DOHH2 (cell line): ENCODE measurements around the gene TXNDC11.

Experiments
- H3F3A ChIP-seq: fragments of 200-600 bp; sonication (generic), shearing (Covaris generic); 2 replicates; pipeline ENCODE4 v1.6.0; 2016; ENCODE audit warnings: antibody characterized with exemption, mild to moderate bottlenecking; ENCODE audit not compliant: control insufficient read depth, insufficient read depth
- H3K27ac ChIP-seq: fragments of 200-600 bp; sonication (generic); 2 replicates; pipeline ENCODE4 v1.5.1; 2014; ENCODE audit warnings: low read depth, mild to moderate bottlenecking, low read length, moderate library complexity
- H3K27me3 ChIP-seq: fragments of 200-600 bp; sonication (generic); 2 replicates; pipeline ENCODE4 v1.6.1; 2014; ENCODE audit warnings: mild to moderate bottlenecking, low read length, mixed read lengths; ENCODE audit not compliant: control insufficient read depth
- H3K36me3 ChIP-seq: fragments of 200-600 bp; sonication (generic); 2 replicates; pipeline ENCODE4 v1.6.1; 2014; ENCODE audit warnings: mild to moderate bottlenecking, low read length, moderate library complexity, mixed read lengths; ENCODE audit not compliant: control insufficient read depth
- H3K4me1 ChIP-seq: fragments of 200-600 bp; sonication (generic); 2 replicates; pipeline ENCODE4 v1.6.1; 2014; ENCODE audit warnings: mild to moderate bottlenecking, low read length, mixed read lengths; ENCODE audit not compliant: control insufficient read depth
- H3K4me2 ChIP-seq: fragments of 200-600 bp; sonication (generic); 2 replicates; pipeline ENCODE4 v1.6.0; 2014; ENCODE audit warnings: mild to moderate bottlenecking, low read length, moderate library complexity
- H3K4me3 ChIP-seq: fragments of 200-600 bp; sonication (generic); 2 replicates; pipeline ENCODE4 v1.5.1; 2014; ENCODE audit warnings: mild to moderate bottlenecking, low read length, mixed read lengths
- H3K79me2 ChIP-seq: fragments of 200-600 bp; sonication (generic); 2 replicates; pipeline ENCODE4 v1.6.1; 2014; ENCODE audit warnings: mild to moderate bottlenecking, low read length, mixed read lengths; ENCODE audit not compliant: control insufficient read depth
- H3K9me2 ChIP-seq: fragments of 200-600 bp; sonication (generic); replicated peaks from 2 replicates; pipeline ENCODE4 v1.6.1; 2014; ENCODE audit warnings: mild to moderate bottlenecking, low read length, mixed read lengths; ENCODE audit not compliant: control insufficient read depth
- H3K9me3 ChIP-seq: fragments of 200-600 bp; sonication (generic); 2 replicates; pipeline ENCODE4 v1.6.1; 2014; ENCODE audit warnings: antibody characterized with exemption, low read length, mixed read lengths; ENCODE audit not compliant: control insufficient read depth, insufficient read depth
- H4K20me1 ChIP-seq: fragments of 200-600 bp; sonication (generic); 2 replicates; pipeline ENCODE4 v1.6.0; 2014; ENCODE audit warnings: low read depth, mild to moderate bottlenecking, antibody characterized with exemption, low read length, moderate library complexity; ENCODE audit not compliant: control insufficient read depth, insufficient read depth
- EZH2phosphoT487 ChIP-seq: fragments of 200-600 bp; sonication (generic); IDR thresholded peaks from 2 replicates; pipeline ENCODE4 v1.6.1; 2017; ENCODE audit warnings: borderline replicate concordance, mild to moderate bottlenecking, antibody characterized with exemption, low read length, moderate library complexity, mixed read lengths
- TF ChIP-seq, protein P1 (sequence below): fragments of 200-600 bp; sonication (generic); IDR thresholded peaks from one replicate; pipeline ENCODE4 v1.5.1; 2014; ENCODE audit warnings: antibody characterized with exemption, mild to moderate bottlenecking, low read depth, low read length; ENCODE audit not compliant: poor library complexity, severe bottlenecking

Gene TXNDC11

DNA sequence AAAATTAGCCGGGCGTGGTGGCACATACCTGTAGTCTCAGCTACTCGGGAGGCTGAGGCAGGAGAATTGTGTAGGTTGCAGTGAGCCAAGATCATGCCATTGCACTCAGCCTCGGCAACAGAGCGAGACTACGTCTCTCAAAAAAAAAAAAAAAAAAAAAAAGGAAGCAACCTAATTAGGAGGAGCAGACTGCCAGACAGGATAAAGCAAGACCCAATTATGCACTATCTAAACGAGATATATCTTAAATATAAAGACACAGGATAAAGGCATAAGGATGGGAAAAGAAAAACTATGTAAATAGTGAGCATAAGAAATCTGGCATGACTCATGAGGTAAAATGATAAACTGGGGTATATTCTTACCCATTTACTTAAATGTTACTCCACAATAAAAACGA is 4.9 kb downstream of the TXNDC11 start:
- Histone ChIP-seq H4K20me1 (peaks cover 15% of the 10 kb centered on the region; the same call in 1 of the 2 replicates), H3K4me3 (no peak overlapping the region), H3K9me2 (no peaks in the 10 kb centered on the region), H3F3A (peaks cover 4% of the 10 kb centered on the region), H3K4me2 (no peak overlapping the region), H3K36me3 (peaks cover 60% of the 10 kb centered on the region), H3K27ac (no peak overlapping the region), H3K79me2 (peaks cover 77% of the 10 kb centered on the region), H3K27me3 (no peaks in the 10 kb centered on the region), H3K9me3 (no peaks in the 10 kb centered on the region), H3K4me1 (peaks cover 62% of the 10 kb centered on the region)
- no peak for TF ChIP-seq EZH2phosphoT487
- TF ChIP-seq, protein P1, sequence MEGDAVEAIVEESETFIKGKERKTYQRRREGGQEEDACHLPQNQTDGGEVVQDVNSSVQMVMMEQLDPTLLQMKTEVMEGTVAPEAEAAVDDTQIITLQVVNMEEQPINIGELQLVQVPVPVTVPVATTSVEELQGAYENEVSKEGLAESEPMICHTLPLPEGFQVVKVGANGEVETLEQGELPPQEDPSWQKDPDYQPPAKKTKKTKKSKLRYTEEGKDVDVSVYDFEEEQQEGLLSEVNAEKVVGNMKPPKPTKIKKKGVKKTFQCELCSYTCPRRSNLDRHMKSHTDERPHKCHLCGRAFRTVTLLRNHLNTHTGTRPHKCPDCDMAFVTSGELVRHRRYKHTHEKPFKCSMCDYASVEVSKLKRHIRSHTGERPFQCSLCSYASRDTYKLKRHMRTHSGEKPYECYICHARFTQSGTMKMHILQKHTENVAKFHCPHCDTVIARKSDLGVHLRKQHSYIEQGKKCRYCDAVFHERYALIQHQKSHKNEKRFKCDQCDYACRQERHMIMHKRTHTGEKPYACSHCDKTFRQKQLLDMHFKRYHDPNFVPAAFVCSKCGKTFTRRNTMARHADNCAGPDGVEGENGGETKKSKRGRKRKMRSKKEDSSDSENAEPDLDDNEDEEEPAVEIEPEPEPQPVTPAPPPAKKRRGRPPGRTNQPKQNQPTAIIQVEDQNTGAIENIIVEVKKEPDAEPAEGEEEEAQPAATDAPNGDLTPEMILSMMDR = no peak

GRCh38 chr16:11736903-11737302 is 5.8 kb downstream of the TXNDC11 start:
- TF ChIP-seq EZH2phosphoT487 = no peak
- TF ChIP-seq, protein P1 = no peak
- Histone ChIP-seq H3K4me1 (peaks cover 62% of the 10 kb centered on the region), H3K27me3 (no peaks in the 10 kb centered on the region), H3K4me3 (no peak overlapping the region), H3K4me2 (no peak overlapping the region), H3K9me2 (no peaks in the 10 kb centered on the region), H3K9me3 (no peaks in the 10 kb centered on the region), H3K79me2 (peaks cover 70% of the 10 kb centered on the region), H4K20me1 (peaks cover 15% of the 10 kb centered on the region; the same call in 1 of the 2 replicates), H3F3A (peaks cover 4% of the 10 kb centered on the region), H3K36me3 (peaks cover 65% of the 10 kb centered on the region), H3K27ac (no peak overlapping the region)

GRCh38 chr16:11735787-11736186 is 6.9 kb downstream of the TXNDC11 start:
- Histone ChIP-seq H3K36me3 (peaks cover 76% of the 10 kb centered on the region), H3K9me3 (no peaks in the 10 kb centered on the region), H3K79me2 (peaks cover 64% of the 10 kb centered on the region), H3K4me3 (no peak overlapping the region), H3K27ac (no peak overlapping the region), H3F3A (peaks cover 4% of the 10 kb centered on the region), H3K4me1 (peaks cover 54% of the 10 kb centered on the region), H3K4me2 (no peak overlapping the region), H3K27me3 (no peaks in the 10 kb centered on the region), H3K9me2 (no peaks in the 10 kb centered on the region), H4K20me1 (peaks cover 8% of the 10 kb centered on the region; the same call in 1 of the 2 replicates)
- TF ChIP-seq, protein P1 = no peak
- no peak for TF ChIP-seq EZH2phosphoT487
